SKM-1 (cell line): Measurements from ENCODE around the gene RWDD4.
"Not testable (repeated sequence)": the region's sequence is repeated elsewhere in the genome, so short reads cannot be mapped to it uniquely, and the experiment has no call there.

Experiments
- DNase-seq: peaks from one replicate; lab custom pipeline; 2025; ENCODE audit not compliant: unreplicated experiment; lab: John Stamatoyannopoulos, UW

Gene RWDD4

DNA sequence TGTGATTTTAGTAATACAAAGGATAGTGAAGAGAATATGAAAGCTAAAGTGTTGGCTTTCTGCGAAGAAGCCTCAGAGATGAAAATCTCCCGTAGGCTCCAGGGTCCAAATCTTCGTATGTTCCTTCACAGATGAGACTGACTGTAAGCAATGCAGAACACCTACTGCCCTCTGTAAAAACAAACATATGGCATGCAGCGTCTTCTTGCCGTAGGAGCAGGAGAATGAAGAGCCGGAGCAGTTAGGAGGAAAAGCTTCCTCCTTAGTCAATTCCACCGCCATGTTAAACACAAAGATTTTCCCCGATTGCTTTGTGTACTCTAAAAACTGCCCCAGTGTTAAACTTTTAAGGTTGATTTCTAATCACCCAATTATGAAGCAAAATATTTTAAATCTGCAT lies 22.5 kb downstream of the RWDD4 start:
- no peak for DNase-seq

- DNase-seq, result no peak
Observed at GRCh38 chr4:183635741-183636140, 23.2 kb downstream of the RWDD4 start.

DNA sequence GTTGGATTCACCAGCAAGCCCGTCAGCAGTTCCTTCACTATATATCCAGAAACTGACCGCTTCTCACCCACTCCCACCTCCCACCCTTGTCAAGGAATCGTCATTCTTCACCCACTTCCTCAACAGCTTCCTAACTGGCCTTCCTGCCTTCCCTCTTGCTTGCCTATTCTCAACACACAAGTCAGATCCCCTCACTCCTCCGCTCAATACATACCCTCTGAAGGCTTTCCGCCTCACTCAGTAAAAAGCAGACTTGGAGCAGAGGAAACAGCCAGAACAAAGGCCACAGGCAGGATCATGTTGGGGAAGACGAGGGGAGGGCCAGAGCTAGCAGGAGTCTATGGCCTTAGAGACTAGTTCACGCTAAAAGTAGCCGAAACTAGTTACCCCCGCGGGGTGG lies 23.7 kb downstream of the RWDD4 start:
- DNase-seq, result no peak

DNA sequence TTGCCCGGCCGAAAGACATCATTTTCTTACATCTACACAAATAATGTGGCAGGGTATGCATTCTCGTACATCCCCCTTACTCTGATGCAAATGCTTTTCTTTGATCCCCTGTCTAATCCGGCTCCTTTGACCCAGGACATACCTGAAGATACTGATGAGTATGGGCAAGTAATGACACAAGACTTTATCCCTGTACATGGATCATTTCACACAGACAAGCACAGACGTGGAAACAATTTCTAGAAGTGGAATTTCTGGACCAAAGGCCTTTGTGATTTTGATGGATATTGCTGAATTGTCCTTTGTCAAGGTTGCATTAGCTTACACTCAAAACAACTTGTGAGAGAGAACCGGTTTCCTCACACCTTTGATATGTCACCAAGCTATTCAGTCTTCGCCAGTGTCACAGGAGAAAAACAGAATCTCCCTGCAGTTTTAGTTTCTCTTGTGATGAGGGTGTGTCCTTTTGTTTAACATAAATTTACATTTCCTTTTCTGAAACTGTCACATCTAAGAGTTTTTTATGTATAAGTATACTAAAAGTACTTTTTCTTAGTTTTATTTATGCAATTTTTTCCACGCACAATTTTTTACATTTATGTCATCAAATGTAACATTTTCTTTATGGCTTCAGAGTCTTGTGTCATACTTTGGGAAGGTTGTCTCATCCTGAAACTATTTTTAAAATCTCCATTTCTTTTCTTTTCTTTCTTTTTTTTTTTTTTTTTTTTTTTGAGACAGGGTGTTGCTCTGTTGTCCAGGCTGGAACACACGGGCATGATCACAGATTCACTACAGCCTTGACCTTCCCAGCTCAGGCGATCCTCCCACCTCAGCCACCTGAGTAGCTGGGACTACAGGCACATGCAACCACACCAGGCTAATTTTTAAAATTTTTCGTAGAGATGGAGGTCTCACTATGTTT lies 25.2 kb downstream of the RWDD4 start:
- DNase-seq, result no peak

GRCh38 chr4:183632689-183633088 lies 26.3 kb downstream of the RWDD4 start:
- no peak for DNase-seq

GRCh38 chr4:183631577-183632198 lies 27.3 kb downstream of the RWDD4 start:
- no peak for DNase-seq

DNA sequence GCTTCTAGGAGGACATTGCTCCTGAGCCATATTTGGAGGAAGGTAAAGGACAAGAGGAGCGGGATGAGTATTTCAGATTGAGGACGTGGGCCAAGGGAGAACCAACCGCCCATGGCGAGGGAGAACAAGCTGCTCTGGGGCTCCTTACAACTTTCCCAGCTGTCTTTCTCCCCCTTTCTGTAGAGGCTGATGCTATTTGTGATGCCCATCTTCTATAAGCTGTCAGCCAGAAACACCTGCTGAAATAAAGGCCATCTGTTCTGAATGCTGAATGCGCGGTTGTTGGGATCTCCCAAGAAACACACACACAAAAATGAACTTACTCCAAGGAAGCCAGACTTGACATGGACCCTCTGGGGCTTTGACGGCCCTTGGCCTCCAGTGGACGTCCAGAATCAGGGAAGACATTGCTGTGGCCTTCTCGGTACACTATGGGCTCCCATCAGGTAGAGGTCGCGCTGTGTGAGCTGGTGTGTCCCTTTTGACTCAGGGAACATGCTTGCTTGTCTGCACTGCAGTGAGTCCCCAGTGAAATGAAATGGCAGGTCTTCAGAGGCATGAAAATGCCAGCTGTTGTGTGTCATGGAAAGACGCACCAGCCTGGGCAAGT lies 30.9 kb downstream of the RWDD4 start:
- DNase-seq, result no peak

DNA sequence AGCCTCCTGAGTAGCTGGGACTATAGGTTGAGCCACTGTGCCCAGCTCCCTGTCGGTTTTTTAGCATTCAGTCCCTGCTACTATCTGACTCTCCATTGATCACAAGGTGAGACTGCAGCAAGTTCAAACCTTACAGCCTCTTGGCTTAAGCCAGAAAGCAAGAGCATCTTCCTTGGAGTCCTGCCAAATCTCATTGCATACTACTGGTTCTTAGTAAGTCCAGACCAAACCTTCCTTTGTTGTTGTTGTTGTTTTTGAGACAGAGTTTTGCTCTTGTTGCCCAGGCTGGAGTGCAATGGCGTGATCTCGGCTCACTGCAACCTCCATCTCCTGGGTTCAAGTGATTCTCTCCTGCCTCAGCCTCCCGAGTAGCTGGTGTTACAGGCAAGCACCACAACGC lies 31.7 kb downstream of the RWDD4 start:
- not testable (repeated sequence) for DNase-seq

GRCh38 chr4:183626168-183626567 lies 32.8 kb downstream of the RWDD4 start:
- DNase-seq, result no peak

DNA sequence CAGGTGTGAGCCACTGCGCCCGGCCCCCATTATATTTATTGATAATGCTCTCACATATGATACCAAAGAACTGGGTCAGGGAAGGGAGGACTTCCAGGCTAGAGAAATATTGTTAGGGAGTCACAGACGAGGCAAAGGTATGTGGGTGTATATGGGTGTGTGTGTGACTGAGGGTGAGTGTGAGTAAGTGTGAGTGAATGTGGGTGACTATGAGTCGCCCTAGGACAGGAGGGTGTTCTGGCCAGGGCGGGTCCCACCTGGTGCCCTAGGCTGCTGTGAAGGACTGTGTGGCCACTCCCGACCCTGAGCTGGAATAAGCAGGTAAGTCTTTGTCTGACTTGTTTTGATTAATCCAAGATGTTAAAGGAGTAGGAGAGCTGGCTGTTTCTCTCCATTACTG lies 34.4 kb downstream of the RWDD4 start:
- no peak for DNase-seq

GRCh38 chr4:183621875-183622274 lies 37.1 kb downstream of the RWDD4 start:
- DNase-seq, result peak; percentile 83

DNA sequence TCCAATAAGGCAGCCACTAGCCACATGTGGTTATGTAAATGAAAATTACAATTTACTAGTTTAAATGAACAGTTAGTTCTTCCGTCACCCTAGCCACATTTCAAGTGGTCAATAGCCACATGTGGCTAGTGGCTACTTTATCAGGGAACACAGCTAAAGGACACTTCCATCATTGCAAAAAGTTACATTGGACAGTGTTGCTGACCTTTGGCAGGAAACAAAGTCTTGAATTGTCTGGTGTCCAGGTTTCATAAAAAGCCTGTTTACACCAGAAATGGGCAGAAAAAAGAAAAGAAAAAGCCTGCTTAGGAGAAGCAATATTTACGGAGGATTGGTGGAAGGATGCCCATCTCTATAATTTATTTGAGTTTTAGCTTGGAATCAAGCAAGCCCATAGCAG lies 38.6 kb downstream of the RWDD4 start:
- no peak for DNase-seq

- no peak for DNase-seq
Observed at GRCh38 chr4:183618681-183619080, 40.3 kb downstream of the RWDD4 start.

GRCh38 chr4:183617075-183617474 lies 41.9 kb downstream of the RWDD4 start:
- no peak for DNase-seq

GRCh38 chr4:183612329-183613250 lies 46.4 kb downstream of the RWDD4 start:
- DNase-seq, result no peak

- DNase-seq, result no peak
Observed at GRCh38 chr4:183611210-183611830, 47.7 kb downstream of the RWDD4 start.

DNA sequence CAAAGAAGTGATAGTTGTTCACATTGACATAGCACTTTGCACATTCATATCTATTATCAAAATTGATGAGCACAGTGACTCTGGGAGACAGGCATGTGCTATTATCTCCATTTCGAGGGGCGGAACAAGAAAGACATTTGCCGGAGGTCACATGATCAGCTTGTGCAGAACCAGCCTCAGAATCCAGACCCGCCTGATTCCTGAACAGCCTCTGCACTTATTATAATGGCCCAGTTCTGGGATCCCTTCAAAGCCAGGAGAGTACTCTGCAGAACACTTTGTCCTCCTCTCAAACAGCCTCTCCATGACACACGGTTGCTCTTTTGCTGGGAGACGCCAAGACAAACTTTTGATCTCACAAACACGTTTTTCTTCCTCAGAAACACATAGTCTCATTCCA lies 48.4 kb downstream of the RWDD4 start:
- DNase-seq, result no peak

DNA sequence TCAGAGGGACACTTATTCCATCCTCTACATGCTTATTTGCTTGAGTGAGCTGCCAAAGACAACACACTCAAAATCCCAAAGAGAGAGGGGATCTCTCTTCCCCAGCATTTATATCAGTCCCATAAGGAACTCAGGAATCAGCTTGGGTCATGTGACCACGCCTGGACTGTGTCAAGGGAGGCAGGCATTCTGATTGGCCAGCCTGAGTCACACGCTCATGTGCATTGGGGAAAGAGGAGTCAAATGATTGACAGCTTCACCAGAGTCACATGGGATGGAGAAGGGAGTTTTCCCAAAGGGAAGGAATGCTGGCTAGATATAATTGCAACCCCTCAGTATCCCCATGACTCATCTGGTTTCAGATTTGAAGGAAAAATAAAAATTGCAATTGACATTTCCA lies 49.0 kb downstream of the RWDD4 start:
- DNase-seq, result no peak

GRCh38 chr4:183609151-183609550 lies 49.8 kb downstream of the RWDD4 start:
- no peak for DNase-seq

DNA sequence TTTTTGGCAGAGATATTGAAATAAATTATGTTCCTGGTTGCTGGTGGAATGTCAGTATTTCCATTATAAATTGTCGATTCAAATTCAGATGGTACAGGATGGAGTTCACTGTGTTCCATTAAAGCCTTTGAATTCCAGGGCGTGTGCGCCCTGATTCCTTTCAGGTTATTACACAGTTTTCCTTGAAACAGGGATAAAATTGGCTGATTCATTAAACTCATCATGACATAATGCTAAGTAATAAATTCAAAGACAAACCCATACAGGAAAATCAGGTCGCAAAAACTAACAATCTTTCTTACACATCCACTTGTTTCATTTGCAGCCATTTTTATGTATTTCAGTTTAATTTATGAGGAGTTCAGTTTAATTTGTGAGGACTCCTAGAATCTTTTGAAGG lies 51.1 kb downstream of the RWDD4 start:
- no peak for DNase-seq
